ENCODE data around the gene KLHDC7B.
A peak's percentile ranks its signal among the peaks of the same experiment; 100 is the strongest.
"Not testable (repeated sequence)": the region's sequence is repeated elsewhere in the genome, so short reads cannot be mapped to it uniquely, and the experiment has no call there.

KLHDC7B gene

GRCh38 chr22:50518606-50519005 lies 27.1 kb upstream of the KLHDC7B start:
- DNase-seq, result no peak

DNA sequence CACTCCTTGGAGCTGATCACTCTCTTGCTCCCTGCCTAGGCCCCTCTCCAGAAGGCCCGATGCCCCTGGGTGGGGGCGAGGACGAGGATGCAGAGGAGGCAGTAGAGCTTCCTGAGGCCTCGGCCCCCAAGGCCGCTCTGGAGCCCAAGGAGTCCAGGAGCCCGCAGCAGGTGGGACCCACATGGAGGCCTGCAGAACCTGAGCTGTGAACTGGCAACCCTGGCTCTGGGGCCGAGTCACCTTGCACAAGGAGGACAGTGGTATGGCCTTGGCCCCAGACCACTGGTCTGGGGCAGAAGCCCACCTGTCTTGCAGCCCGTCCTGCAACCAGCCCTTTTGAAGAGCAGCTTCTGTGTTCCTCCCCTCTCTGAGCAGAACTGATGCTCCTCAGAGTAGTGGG lies 26.5 kb upstream of the KLHDC7B start:
- no peak for DNase-seq

GRCh38 chr22:50520184-50520583 lies 25.5 kb upstream of the KLHDC7B start:
- not testable (repeated sequence) for DNase-seq

DNA sequence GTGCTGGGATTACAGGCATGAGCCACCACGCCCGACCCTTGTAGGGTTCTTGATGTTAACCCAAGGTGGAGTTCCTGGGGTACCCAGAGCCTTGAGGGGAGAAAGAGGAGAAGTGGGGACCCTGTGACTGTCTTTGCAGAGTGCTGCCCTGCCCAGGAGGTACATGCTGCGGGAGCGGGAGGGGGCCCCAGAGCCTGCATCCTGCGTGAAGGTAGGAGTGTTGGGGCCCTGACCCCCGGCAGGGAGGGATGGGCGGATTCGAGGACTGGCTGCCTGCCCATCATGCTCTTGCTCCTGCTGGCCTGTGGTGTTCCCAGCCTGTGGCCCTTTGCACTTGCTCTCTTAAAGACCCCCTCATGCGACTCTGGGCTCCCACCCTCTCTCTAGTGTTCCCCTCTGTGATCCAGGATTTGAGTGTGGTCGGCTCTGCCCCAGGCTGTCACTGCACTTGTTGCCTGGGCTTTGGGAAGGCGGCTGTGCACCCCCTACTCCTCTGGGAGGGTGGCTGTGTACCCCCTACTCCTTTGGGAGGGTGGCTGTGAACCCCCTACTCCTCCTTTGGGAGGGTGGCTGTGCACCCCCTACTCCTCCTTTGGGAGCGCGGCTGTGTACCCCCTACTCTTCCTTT lies 24.8 kb upstream of the KLHDC7B start:
- DNase-seq, result no peak

GRCh38 chr22:50521710-50522109 lies 24.0 kb upstream of the KLHDC7B start:
- DNase-seq, result no peak

DNA sequence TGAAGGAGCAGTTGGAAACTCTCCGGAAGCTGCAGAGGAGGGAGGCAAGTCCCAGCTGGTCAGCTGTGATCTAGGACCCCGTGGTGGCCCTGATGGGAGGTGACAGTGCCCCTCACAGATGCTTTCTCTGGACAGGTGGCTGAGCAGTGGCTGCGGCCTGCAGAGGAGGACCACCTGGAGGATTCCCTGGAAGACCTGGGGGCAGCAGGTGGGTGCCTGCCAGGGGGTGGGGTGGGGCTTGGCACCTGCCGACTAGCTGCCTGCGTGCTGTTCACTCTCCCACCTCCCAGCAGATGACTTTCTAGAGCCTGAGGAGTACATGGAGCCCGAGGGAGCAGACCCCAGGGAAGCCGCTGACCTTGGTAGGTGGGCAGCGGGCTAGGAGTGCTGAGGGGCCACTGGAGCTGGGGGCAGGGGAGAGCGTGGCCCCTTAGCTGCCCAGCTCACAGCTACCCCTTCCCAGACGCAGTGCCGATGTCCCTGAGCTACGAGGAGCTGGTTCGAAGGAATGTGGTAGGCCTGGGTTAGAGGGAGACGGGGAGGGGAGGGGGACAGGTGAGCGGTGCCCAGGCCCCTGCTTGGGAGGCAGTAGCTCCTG lies 23.4 kb upstream of the KLHDC7B start:
- no peak for DNase-seq

DNA sequence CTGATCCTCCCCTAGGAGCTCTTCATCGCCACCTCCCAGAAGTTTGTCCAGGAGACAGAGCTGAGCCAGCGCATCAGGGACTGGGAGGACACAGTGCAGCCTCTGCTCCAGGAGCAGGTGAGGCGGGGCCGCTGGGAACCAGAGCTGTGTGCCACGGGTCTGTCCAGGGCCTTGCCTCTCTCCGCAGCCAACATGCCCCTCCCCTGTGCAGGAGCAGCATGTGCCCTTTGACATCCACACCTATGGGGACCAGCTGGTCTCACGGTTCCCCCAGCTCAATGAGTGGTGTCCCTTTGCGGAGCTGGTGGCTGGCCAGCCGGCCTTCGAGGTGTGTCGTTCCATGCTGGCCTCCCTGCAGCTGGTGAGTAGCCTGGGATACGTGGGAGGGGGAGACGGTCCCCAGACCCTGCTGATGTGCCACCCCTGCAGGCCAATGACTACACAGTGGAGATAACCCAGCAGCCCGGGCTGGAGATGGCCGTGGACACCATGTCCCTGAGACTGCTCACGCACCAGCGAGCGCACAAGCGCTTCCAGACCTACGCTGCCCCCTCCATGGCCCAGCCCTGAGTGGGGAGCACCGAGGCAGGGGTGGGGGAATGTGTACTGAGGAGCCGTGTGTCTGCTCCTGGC lies 22.8 kb upstream of the KLHDC7B start:
- DNase-seq, result no peak

DNA sequence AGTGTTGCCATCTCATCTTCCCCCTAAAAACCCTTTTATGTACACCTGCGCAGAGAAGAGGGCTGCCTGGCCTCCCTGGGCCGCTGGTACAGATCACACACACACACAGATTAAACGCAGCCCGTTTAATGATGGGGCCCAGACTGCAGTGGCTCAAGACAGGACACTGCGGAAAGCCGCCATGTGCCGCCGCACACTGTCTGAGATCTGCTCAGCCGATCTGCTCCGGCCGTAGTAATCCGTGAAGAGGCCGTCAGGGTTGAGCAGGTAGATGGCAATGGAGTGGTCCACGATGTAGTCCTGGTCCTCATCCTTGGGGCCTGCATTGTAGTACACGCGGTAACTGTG lies 22.3 kb upstream of the KLHDC7B start:
- no peak for DNase-seq

DNA sequence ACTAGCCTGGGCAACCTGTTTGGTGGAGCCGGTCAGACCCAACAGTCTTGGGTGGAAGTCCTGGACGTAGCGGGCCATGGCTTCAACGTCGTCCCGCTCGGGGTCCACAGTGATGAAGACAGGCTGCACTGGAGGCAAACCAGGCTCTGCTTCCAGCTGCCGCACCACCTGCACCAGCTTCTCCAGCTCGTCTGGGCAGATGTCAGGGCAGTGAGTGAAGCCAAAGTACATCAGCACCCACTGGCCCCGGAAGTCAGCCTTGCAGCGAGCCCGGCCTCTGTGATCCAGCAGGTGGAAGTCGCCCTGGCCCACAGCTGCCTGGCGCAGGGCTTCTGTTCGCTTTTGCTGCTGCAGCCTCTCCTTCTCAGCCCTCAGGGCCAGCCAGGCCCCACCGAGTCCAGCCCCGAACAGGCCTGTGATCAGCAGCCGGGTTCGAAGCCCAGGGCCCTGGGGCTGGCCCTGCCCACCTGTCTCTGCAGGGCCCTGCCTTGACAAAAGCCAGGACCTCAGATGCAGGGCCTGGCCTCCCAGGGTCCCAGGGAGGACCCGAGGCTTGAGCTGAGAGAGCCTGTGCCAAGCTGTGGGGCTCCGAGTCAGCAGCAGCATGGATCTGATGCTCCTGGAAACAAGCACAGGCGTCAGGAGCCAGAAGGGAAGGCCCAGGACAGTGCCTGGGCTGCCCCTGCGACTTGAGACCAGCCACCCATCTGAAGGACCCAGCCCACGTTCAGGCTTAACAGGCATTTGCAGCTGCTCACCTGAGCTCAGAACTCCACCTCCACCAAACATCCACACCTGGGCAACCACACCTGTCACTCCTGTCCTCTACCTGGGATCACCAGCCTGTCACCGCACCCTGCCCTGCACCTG lies 21.7 kb upstream of the KLHDC7B start:
- DNase-seq, result no peak

- DNase-seq, result no peak
Measured at GRCh38 chr22:50524676-50525103, 21.0 kb upstream of the KLHDC7B start.

DNA sequence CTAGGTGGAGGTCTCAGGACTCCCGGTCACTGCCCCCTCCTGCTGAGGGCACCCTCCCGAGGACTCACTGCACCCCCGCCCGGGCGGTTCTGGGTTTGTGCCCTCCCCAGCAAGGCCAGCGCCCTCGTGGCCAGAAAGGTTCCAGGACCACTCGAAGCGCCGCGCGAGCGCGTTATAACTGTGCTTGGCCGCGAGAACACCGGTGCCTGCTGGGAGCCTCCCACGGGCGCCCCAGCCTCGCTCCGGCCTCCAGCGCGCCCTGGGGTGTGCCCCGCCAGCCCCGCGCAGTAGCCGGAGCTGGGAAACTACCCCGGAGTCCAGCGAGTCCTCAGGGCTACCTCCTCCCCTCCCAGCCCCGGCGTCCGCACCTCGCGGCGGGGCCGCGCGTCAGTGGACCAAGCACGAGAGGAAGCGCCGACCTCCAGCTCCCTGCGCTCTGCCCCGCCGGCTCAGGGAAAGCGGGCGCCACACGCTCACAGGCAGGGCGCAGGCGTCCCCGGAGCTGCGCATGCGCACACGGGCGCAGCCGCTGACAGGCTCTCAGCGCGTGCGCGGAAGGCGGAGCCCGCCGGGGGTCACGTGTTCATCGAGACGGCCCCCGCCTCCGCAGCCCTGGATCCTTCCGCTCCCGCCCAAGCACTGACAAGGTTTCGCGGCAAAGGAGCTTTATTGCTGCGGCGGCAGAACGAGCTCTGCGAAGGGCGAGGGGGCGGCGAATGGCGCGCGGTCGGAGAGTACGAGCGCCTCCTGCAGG lies 20.4 kb upstream of the KLHDC7B start, which contains the start of gene SCO2:
SCO2 (minus strand) TSS at position 495 of the 754 bp plus-strand sequence. CDS start 1,187 bp downstream, outside the sequence.
- peak; percentile 98 for DNase-seq

DNA sequence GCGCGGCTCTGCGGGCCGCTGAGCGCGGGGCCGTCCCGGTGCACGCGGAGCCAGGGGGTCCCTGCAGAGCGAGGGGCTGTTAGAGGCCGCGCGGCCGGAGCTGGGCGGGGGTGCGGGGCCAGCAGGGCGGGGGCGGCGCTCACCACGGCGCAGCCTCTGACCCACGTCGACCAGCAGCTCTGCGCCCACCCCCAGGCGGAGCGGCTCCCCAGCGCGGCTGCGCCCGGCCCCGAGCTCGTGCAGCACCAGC lies 19.9 kb upstream of the KLHDC7B start:
- DNase-seq, result no peak

DNA sequence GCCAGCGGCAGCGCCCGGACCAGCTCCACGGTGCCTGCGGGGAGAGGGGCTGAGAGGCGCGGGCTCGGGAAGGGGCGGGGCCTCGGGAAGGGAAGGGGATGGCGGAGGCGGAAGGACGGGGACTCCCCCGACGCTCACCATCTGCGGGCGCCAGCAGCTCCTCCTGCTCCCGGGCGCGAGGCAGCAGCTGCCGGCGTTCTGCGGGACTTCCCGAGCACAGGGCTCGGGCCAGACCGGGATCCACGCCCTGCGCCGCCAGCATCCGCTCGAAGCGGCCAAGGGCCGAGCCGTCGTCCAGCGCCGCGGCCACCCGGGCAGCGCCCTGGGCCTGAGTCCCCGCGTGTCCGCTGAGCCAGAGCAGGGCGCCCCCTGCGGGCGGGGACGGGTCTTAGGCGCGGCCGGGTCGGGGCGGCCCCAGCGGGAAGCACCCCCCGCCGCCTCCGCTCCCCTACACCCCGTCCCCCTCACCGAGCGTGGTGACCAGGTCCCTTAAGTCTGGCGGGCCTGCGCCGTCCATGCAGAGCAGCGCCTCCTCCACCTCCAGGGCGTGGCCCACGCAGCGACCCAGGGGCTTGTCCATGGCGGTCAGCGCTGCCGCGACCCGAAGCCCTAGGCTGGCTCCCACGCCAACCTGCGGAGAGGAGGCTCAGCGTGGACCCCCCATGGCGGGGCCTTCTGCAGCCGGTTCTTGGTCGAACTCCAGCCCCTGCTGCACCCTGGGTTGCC lies 19.4 kb upstream of the KLHDC7B start:
- peak; percentile 91 for DNase-seq

DNA sequence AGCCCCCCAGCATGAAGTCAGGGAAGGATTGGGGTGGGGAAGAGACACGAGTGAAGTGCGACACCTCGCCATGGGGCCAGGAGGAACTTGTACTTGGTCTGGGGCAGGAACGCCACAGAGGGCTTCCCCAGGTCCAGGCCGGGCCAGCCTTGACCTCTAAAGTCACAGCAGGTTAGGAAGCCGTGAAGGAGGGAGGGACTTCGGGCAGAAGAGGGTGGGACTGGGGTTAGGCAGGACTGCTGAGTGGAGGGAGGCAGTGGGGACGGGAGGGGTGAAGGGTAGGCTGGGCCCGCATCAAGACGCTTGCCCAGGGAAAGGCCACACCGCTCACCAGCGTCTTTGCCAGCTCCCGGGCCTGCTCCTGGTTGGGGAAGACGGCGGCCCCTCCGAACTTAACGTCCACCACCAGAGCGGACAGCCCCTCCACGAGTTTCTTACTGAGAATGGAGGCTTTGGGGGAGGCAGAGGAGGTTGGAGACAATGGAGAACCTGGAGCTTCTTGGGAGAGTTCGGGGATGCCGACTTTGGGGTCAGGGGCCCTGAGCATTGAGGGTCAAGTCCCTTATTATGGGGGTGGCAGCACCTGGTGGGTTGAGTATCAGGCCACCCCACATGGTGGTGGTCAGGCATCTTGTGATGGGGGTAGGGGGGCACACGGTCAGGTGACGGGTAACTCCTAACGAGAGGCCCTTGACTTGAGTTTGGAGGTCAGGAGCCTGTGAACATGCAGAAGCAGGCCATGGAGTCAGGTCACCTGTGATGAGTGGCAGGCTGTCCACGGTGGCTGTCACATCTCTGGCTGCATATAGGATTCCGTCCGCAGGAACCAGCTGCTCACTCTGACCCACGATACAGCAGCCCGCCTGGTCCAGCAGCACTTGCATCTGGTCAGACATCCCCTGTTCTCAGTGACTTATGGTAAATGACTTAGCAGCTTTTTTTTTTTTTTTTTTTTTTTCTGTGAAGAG lies 18.6 kb upstream of the KLHDC7B start:
- peak; percentile 55 for DNase-seq

DNA sequence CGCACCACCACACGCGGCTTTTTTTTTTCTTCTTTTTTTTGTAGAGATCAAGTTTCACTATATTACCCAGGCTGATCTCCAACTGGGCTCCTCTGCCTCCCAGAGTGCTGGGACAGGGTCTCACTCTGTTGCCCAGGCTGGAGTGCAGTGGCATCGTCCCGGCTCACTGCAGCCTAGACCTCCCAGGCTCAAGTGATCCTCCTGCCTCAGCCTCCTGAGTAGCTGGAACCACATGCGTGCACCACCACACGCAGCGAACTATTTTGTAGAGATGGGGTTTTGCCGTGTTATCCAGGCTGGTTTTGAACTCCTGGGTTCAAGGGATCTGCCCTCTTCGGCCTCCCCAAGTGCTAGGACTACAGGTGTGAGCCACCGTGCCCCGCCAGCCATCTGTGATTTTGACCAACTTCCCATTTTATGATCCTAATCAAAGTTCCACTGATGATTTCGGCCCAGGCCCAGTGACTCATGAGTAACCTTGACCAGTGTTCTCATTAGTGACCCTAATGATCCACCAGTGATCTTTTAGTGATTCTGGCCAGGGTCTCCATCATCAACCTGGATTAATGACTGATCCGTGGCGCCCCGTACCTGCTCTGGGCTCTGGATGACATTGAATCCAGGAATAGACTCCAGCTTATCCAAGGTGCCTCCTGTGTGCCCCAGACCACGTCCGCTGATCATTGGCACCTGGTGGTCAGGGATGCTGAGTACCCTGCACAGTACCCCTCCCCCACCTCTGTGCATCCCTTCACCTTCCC lies 17.6 kb upstream of the KLHDC7B start:
- no peak for DNase-seq

GRCh38 chr22:50528682-50529415 lies 16.9 kb upstream of the KLHDC7B start:
- no peak for DNase-seq

GRCh38 chr22:50529416-50529896 lies 16.2 kb upstream of the KLHDC7B start:
- DNase-seq, result no peak

DNA sequence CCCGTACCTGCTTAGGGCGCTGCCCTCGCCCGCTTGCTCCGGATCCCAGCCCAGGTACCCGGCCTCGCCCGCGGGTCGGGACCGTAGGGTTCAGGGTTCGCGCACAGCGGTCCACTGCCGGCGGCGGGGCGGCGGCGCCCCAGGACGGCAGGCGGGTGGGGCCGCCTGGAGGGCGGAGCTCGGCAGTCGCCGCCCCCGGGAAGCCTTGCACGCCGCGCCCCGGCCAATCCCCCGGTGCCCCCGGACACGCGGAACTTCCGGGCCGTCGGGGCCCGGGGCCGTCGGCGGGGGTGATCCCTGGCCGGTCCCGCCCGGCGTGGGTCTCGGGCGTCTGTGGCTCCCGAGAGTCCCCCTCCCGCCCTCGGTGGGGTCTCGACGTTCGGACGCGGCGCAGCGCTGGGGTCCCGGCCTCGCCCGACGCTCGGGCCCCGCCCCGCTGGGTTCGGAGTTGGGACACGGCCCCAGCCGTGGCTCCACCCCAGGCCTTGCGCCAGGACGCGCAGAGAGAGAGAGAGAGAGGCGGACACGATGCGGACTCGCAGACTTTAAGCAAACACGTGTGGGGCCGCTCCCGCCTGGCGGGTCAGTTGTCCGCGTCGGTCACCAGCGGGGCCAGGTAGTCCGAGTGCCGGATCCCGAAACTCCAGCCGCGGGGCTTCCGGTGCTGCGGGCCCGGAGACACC lies 15.7 kb upstream of the KLHDC7B start, which contains the start of gene TYMP:
TYMP (minus strand) TSS at position 116 of the 683 bp plus-strand sequence. CDS start 303 bp downstream, outside the sequence.
- peak; percentile 64 for DNase-seq

GRCh38 chr22:50530580-50530876 lies 15.2 kb upstream of the KLHDC7B start:
- DNase-seq, result peak; percentile 47
